Lower lobe of right lung (tissue), 2 donors: ENCODE measurements around the gene E2F3. TPM values are rescaled to one million over a fixed set of nuclear protein-coding genes. Genes with fewer than 3 reads are reported as not detected.

ENCODE experiments used
- ATAC-seq, 2 donors: fragments of 200-7000 bp; cut with Tn5 transposase; one replicate each; pipeline ENCODE4 v1.9.1; 2020 to 2022; ENCODE audit warnings: mild to moderate bottlenecking in 2 of 2, moderate library complexity in 2 of 2
- DNase-seq: peaks from one replicate; pipeline ENCODE4 v3.0.0-alpha.2; 2020
- H3K27ac ChIP-seq: fragments of 200-600 bp; one replicate; pipeline ENCODE4 v1.8.0; 2022
- H3K27me3 ChIP-seq: fragments of 200-600 bp; one replicate; pipeline ENCODE4 v1.8.0; 2022; ENCODE audit warnings: low read depth
- H3K36me3 ChIP-seq: fragments of 200-600 bp; one replicate; pipeline ENCODE4 v1.8.0; 2022; ENCODE audit warnings: mild to moderate bottlenecking
- H3K4me1 ChIP-seq: fragments of 200-600 bp; one replicate; pipeline ENCODE4 v1.8.0; 2022
- H3K4me3 ChIP-seq: fragments of 200-600 bp; one replicate; pipeline ENCODE4 v1.8.0; 2022; ENCODE audit warnings: mild to moderate bottlenecking
- H3K9me3 ChIP-seq: fragments of 200-600 bp; one replicate; pipeline ENCODE4 v1.8.0; 2022
- CTCF ChIP-seq: fragments of 200-600 bp; IDR thresholded peaks from one replicate; pipeline ENCODE4 v1.8.0; 2022; ENCODE audit warnings: antibody characterized with exemption, mild to moderate bottlenecking
- intact Hi-C: fragments of 100-400 bp; cut with DNase I; formaldehyde crosslinking; loops from one replicate; pipeline ENCODE4 v1.11.0; 2022
- total RNA-seq: library from RNA; stranded (reverse); fragmentation: NEBNext Ultra II Directional; extraction: Animal tissue kit (Norgen Biotek cat#: 25700); gene quantifications from one replicate; pipeline ENCODE4 v1.2.1, GENCODE V29; 2021
- donor health status: DM: no; HTN: yes; CAD: no; lungs with severe emphysema.

Gene E2F3
- total RNA-seq, 1 donor from 2014 or later = 9.8 TPM

DNA sequence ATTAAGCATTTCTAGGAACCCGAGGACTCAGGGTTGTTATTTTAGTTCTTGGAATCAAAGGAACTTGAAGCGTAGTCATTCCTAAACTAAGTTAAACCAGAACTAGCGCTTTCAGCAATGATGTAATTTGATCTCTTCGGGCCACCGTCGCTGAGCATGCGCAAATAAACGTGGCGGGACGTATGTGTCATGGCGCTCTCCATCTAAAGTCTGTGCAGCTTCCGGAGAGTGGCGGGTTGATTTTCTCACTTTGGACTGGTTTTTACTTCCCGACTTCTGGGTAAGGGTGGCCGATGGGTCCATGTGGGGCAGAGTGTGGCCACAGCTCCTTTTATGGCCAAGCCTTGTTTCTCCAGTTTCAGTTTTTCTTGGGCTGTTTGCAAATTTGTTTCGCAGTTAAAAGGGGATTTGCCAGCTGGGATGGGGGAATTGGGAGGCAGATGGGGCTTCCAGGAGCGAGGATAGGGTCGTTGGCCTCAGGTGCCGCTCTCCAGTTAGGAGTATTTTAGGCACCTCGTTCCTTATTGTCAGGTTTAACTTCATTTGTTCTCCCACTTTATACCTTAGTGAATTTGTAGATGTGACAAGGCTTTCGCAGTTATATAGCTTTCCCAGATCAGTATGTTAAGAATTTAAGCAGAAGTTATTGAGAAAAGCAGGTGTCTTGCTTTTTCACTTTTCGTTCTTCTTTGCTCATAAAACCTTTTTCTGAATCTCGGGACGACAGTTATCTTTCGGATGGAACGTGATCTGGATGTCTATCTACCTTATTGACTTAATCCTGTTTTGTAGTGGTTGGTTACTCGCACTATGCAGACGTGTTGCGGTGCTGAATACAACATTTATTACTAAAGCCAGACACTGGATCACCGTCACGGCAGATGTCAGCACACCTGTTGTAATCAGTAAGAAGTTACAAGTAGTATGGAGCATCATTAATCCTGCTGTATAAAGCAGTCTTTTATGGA, 132.9 kb downstream of the E2F3 start, which contains the start of gene CDKAL1:
Gene CDKAL1 (plus strand): TSS at position 163 of the 968 bp plus-strand sequence. CDS start 11,894 bp downstream, outside the sequence.
- no peaks in the 10 kb centered on the region for H3K27me3 ChIP-seq
- DNase-seq (peak; percentile 90), ATAC-seq (peak; percentile 95 to 97)
- H3K9me3 ChIP-seq = no peaks in the 10 kb centered on the region
- H3K36me3 ChIP-seq = no peaks in the 10 kb centered on the region
- peak within 1 kb of the TSS; percentile 67 for H3K4me3 ChIP-seq
- peaks cover 16% of the 10 kb centered on the region for H3K4me1 ChIP-seq
- intact Hi-C loops = no loop called here
- peak within 1 kb of the TSS; percentile 80 for H3K27ac ChIP-seq
- TF ChIP-seq CTCF = no peak

DNA sequence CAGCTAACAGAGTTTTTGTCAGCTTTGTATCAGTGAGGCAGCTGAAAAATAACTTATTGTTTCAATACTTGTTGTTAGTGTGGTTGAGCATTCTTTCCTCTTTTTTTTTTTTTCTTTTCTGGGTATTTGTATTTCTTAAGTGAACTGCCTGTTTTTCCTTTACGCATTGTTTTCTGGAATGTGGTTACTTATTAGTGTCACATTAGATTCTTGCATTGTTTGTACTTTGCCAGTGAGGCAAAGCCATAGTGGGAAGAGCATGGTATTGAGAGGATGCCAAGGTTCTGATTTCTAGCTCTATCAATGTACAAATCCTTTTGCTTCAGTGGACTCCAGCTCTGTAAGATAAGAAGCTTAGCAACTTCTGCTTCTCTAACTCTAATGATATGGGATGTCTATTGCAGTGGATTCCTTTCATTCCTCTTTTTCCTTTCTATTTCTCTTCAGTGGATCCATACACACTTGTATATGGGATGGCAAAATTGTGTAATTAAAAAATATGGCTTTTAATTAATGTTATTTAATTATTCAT, 136.5 kb downstream of the E2F3 start:
- Histone ChIP-seq H3K4me3 (no peak overlapping the region), H3K4me1 (peaks cover 23% of the 10 kb centered on the region), H3K36me3 (peaks cover 21% of the 10 kb centered on the region), H3K9me3 (no peaks in the 10 kb centered on the region), H3K27ac (no peak overlapping the region), H3K27me3 (no peaks in the 10 kb centered on the region)
- DNase-seq (no peak), ATAC-seq (no peak)
- intact Hi-C loops = no loop called here
- TF ChIP-seq CTCF = no peak

- no peaks in the 10 kb centered on the region for H3K9me3 ChIP-seq
- H3K27ac ChIP-seq = no peak overlapping the region
- no peak for TF ChIP-seq CTCF
- peaks cover 22% of the 10 kb centered on the region for H3K4me1 ChIP-seq
- DNase-seq = no peak
- H3K27me3 ChIP-seq = no peaks in the 10 kb centered on the region
- H3K4me3 ChIP-seq = no peak overlapping the region
- H3K36me3 ChIP-seq = peaks cover 21% of the 10 kb centered on the region
- intact Hi-C loops = no loop called here
- no peak for ATAC-seq
These were observed 137.2 kb downstream of the E2F3 start for GRCh38 chr6:20538907-20539306.

- no peak overlapping the region for H3K4me3 ChIP-seq
- DNase-seq (no peak), ATAC-seq (peak in 1 of 2 donors; percentile 55)
- no peak overlapping the region for H3K27ac ChIP-seq
- no peak for TF ChIP-seq CTCF
- H3K9me3 ChIP-seq = no peaks in the 10 kb centered on the region
- peaks cover 20% of the 10 kb centered on the region for H3K4me1 ChIP-seq
- intact Hi-C loops = no loop called here
- H3K36me3 ChIP-seq = peaks cover 21% of the 10 kb centered on the region
- no peaks in the 10 kb centered on the region for H3K27me3 ChIP-seq
These were observed 137.7 kb downstream of the E2F3 start for GRCh38 chr6:20539387-20539786.

DNA sequence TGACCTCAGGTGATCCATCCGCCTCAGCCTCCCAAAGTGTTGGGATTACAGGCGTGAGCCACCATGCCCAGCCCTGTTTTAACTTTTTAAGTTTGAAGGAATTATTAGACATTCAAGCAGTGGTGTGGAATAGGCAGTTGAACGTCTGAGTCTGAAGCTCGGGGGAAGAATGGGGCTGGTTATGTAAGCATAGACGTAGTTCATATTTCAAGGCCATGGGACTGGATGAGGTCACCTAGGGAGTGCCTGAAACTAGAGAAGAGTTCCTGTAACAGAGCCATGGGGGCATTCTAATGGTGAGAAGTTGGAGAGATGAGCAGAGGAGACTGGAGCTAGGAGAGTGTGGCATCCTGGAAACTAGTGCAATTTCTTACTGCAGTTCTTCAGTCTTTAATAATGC, 139.0 kb downstream of the E2F3 start:
- no peak overlapping the region for H3K4me3 ChIP-seq
- peaks cover 29% of the 10 kb centered on the region for H3K36me3 ChIP-seq
- no peak overlapping the region for H3K27ac ChIP-seq
- peak; percentile 40 to 45 for ATAC-seq
- no peaks in the 10 kb centered on the region for H3K27me3 ChIP-seq
- no peak for TF ChIP-seq CTCF
- H3K9me3 ChIP-seq = no peaks in the 10 kb centered on the region
- intact Hi-C loops = no loop called here
- H3K4me1 ChIP-seq = peaks cover 12% of the 10 kb centered on the region
- DNase-seq = no peak
